B cell (primary cell): ENCODE data around the gene NBAS. TPM values are rescaled to one million over a fixed set of nuclear protein-coding genes. Genes with fewer than 3 reads are reported as not detected.

Experiments used
- ATAC-seq: fragments of 200-7000 bp; cut with Tn5 transposase; one replicate; pipeline ENCODE4 v1.10.0; 2021; ENCODE audit warnings: low read depth, mild to moderate bottlenecking, moderate number of reproducible peaks, moderate library complexity
- CTCF ChIA-PET: fragments of 350-600 bp; sonication (Branson Sonifier 250); formaldehyde crosslinking; loops from one replicate; lab custom pipeline; 2021; ENCODE audit warnings: antibody characterized with exemption, inconsistent platforms; lab: Charles Lee
- POLR2A ChIA-PET: fragments of 350-600 bp; sonication (Branson Sonifier 250); formaldehyde crosslinking; loops from one replicate; lab custom pipeline; 2021; ENCODE audit warnings: antibody characterized with exemption; lab: Charles Lee
- DNase-seq: peaks from one replicate; pipeline ENCODE4 v3.0.0; 2013
- H2AFZ ChIP-seq: 2 replicates; pipeline ENCODE4 v1.6.1; 2012; ENCODE audit warnings: mild to moderate bottlenecking, low read depth, low read length; ENCODE audit not compliant: insufficient read depth, poor library complexity, severe bottlenecking
- H3K27ac ChIP-seq, 2 donors: 1 replicate in 1 of 2; 2 replicates in 1 of 2; pipeline ENCODE4 v1.5.1; 2012 to 2013; ENCODE audit warnings: low read length in 2 of 2, mild to moderate bottlenecking in 2 of 2, moderate library complexity in 1 of 2
- H3K27me3 ChIP-seq, 4 experiments: fragments of 200-600 bp in 1 of 4; sonication (generic) in 1 of 4; replicated peaks in 1 of 4; 1 replicate in 2 of 4; 2 replicates in 2 of 4; pipeline versions ENCODE4 v1.6.1 to v1.7.0; 2013 to 2016; ENCODE audit warnings: low read length in 3 of 4, mild to moderate bottlenecking in 2 of 4, mixed read lengths in 1 of 4, moderate library complexity in 1 of 4; ENCODE audit not compliant: insufficient read depth in 4 of 4, control insufficient read depth in 3 of 4; ENCODE audit errors: control extremely low read depth in 1 of 4
- H3K36me3 ChIP-seq, 2 experiments: replicated peaks in 1 of 2; 1 replicate in 1 of 2; 2 replicates in 1 of 2; pipeline versions ENCODE4 v1.6.1 to v1.7.1; 2013; ENCODE audit warnings: low read length in 1 of 2; ENCODE audit not compliant: insufficient read depth in 2 of 2, control insufficient read depth in 1 of 2; ENCODE audit errors: control extremely low read depth in 1 of 2, extremely low read depth in 1 of 2
- H3K4me1 ChIP-seq, 2 donors: fragments of 200-600 bp in 1 of 2; sonication (generic) in 1 of 2; 1 replicate in 1 of 2; 2 replicates in 1 of 2; pipeline versions ENCODE4 v1.5.1 to v1.6.1; 2013 to 2017; ENCODE audit warnings: low read length in 2 of 2; ENCODE audit not compliant: control insufficient read depth in 2 of 2, insufficient read depth in 2 of 2
- H3K4me2 ChIP-seq: replicated peaks from 2 replicates; pipeline ENCODE3; 2012; ENCODE audit warnings: mild to moderate bottlenecking, low read depth, low read length; ENCODE audit not compliant: poor library complexity, severe bottlenecking
- H3K4me3 ChIP-seq, 5 experiments: fragments of 200-600 bp in 1 of 5; sonication (generic) in 1 of 5; 1 replicate in 3 of 5; 2 replicates in 2 of 5; pipeline versions ENCODE4 v1.5.1 to v1.7.0; 2011 to 2016; ENCODE audit warnings: low read length in 4 of 5, mild to moderate bottlenecking in 4 of 5, low read depth in 2 of 5, control low read depth in 1 of 5, moderate library complexity in 1 of 5; ENCODE audit not compliant: insufficient read depth in 1 of 5; ENCODE audit errors: control extremely low read depth in 1 of 5, extremely low read depth in 1 of 5
- H3K79me2 ChIP-seq: fragments of 200-600 bp; sonication (generic); one replicate; pipeline ENCODE4 v1.6.0; 2016; ENCODE audit warnings: low read length; ENCODE audit not compliant: control insufficient read depth, insufficient read depth
- H3K9ac ChIP-seq: fragments of 200-600 bp; sonication (generic); 2 replicates; pipeline ENCODE4 v1.6.1; 2017; ENCODE audit warnings: mild to moderate bottlenecking, low read length, moderate library complexity
- H3K9me3 ChIP-seq, 3 donors: one replicate each; pipeline versions ENCODE4 v1.6.1 to v1.7.1; 2013; ENCODE audit warnings: low read length in 2 of 3; ENCODE audit not compliant: control insufficient read depth in 2 of 3, insufficient read depth in 1 of 3; ENCODE audit errors: control extremely low read depth in 1 of 3
- H4K20me1 ChIP-seq: 2 replicates; pipeline ENCODE4 v1.6.0; 2012; ENCODE audit warnings: mild to moderate bottlenecking, low read length; ENCODE audit not compliant: insufficient read depth, control insufficient read depth, poor library complexity, severe bottlenecking
- H3K27ac Mint-ChIP-seq: one replicate; pipeline ENCODE4 v1.8.0; 2021; ENCODE audit warnings: mixed read lengths
- H3K27me3 Mint-ChIP-seq: one replicate; pipeline ENCODE4 v1.8.0; 2021; ENCODE audit warnings: mixed read lengths
- H3K4me1 Mint-ChIP-seq: one replicate; pipeline ENCODE4 v1.8.0; 2021; ENCODE audit warnings: mixed read lengths
- H3K4me3 Mint-ChIP-seq: one replicate; pipeline ENCODE4 v1.8.0; 2021; ENCODE audit warnings: mixed read lengths
- H3K9me3 Mint-ChIP-seq: one replicate; pipeline ENCODE4 v1.8.0; 2022; ENCODE audit warnings: mixed read lengths; ENCODE audit not compliant: insufficient read depth
- EZH2 ChIP-seq: IDR thresholded peaks from 2 replicates; pipeline ENCODE4 v1.6.1; 2012; ENCODE audit warnings: borderline replicate concordance, low read depth, mild to moderate bottlenecking, moderate library complexity, low read length; ENCODE audit not compliant: insufficient read depth, poor library complexity, severe bottlenecking
- WGBS: methylation state at CpG from one replicate; pipeline ENCODE4 v1.1.5; 2013; ENCODE audit warnings: missing lambda C conversion rate; ENCODE audit not compliant: insufficient coverage; 5-methylcytosine and 5-hydroxymethylcytosine counted together
- intact Hi-C: fragments of 100-400 bp; cut with micrococcal nuclease; formaldehyde crosslinking; loops from one replicate; pipeline ENCODE4 v1.10.0; 2022
- polyA plus RNA-seq: library from polyadenylated mRNA; depleted of rRNA; stranded (reverse); fragments of >200 nt; gene quantifications from 2 replicates; pipeline ENCODE4 v1.2.3, GENCODE V29; 2012
- total RNA-seq, 2 donors: library from RNA; stranded (reverse); fragments of 120-200 nt in 1 of 2; gene quantifications; 1 replicate in 1 of 2; 2 replicates in 1 of 2; pipeline versions ENCODE4 v1.2.3 to v1.2.4, GENCODE V29; 2013 to 2022
- TF ChIP-seq, protein P1 (sequence below): fragments of 200-600 bp; IDR thresholded peaks from one replicate; pipeline ENCODE4 v1.8.0; 2022; ENCODE audit warnings: antibody characterized with exemption, mild to moderate bottlenecking

The NBAS gene
- total and polyA plus RNA-seq, 2 donors (not counting 1 experiment from before 2014, with no cell fraction given) = 10.6 to 37.3 TPM

DNA sequence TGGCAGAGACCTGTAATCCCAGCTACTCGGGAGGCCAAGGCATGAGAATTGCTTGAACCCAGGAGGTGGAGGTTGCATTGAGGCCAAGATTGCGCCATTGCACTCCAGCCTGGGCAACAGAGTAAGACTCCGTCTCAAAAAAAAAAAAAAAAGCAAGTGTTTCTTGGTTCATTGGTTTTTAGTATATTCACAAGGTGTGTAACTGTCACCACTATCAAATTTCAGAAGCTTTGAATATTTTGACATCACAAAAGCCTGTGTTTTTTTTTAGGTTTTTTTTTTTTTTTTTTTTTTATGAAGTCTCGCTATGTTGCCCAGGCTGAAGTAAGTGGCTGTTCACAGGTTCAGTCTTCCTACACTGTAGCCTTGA is 47.2 kb upstream of the NBAS start:
- H4K20me1 ChIP-seq = no peaks in the 10 kb centered on the region
- no peaks in the 10 kb centered on the region for H3K9me3 Mint-ChIP-seq
- POLR2A ChIA-PET = no interaction called here
- H3K4me1 ChIP-seq = no peaks in the 10 kb centered on the region
- H3K27ac Mint-ChIP-seq = no peak overlapping the region
- H3K27ac ChIP-seq = no peak overlapping the region
- peaks cover 10 to 75% of the 10 kb centered on the region in 2 experiments for H3K36me3 ChIP-seq
- 80% methylated on average over 1 of the region's 4 CpGs for WGBS
- no peaks in the 10 kb centered on the region for H3K27me3 ChIP-seq
- no peak overlapping the region for H2AFZ ChIP-seq
- DNase-seq (no peak), ATAC-seq (no peak)
- TF ChIP-seq, protein P1, sequence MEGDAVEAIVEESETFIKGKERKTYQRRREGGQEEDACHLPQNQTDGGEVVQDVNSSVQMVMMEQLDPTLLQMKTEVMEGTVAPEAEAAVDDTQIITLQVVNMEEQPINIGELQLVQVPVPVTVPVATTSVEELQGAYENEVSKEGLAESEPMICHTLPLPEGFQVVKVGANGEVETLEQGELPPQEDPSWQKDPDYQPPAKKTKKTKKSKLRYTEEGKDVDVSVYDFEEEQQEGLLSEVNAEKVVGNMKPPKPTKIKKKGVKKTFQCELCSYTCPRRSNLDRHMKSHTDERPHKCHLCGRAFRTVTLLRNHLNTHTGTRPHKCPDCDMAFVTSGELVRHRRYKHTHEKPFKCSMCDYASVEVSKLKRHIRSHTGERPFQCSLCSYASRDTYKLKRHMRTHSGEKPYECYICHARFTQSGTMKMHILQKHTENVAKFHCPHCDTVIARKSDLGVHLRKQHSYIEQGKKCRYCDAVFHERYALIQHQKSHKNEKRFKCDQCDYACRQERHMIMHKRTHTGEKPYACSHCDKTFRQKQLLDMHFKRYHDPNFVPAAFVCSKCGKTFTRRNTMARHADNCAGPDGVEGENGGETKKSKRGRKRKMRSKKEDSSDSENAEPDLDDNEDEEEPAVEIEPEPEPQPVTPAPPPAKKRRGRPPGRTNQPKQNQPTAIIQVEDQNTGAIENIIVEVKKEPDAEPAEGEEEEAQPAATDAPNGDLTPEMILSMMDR = no peak
- no peak for TF ChIP-seq EZH2
- CTCF ChIA-PET = no interaction called here
- H3K4me1 Mint-ChIP-seq = no peaks in the 10 kb centered on the region
- H3K27me3 Mint-ChIP-seq = no peaks in the 10 kb centered on the region
- H3K79me2 ChIP-seq = no peaks in the 10 kb centered on the region
- H3K9me3 ChIP-seq = no peaks in the 10 kb centered on the region
- H3K4me2 ChIP-seq = no peak overlapping the region
- no peak overlapping the region for H3K9ac ChIP-seq
- H3K4me3 ChIP-seq = no peak overlapping the region
- intact Hi-C loops = no loop called here
- H3K4me3 Mint-ChIP-seq = no peak overlapping the region

DNA sequence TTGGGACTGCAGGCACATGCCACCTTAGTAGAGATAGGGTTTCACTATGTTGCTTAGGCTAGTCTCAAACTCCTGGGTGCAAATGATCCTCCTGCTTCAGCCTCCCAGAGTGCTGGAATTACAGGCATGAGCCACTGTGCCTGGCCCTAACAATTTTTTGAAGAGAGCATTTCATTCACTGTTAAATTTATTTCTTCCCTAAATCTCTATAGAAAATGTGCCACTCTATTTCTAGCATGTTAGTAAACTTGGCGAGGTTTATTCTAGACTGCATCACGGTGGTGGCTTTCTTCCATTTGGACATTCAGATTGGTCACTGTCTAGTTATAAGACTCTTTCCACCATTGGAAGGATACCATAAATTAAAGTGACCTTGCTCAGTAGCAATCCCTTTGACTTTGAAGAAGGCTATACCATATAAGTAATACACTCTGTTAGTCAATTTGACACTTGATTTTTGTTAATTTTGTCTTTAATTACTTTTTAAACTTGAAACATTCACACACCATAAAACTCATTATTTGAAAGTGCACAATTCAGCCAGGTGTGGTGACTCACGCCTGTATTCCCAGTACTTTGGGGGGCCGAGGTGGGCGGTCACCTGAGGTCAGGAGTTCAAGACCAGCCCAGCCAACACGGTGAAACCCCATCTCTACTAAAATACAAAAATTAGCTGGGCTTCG is 46.7 kb upstream of the NBAS start:
- H3K27ac Mint-ChIP-seq = no peak overlapping the region
- Histone ChIP-seq H4K20me1 (no peaks in the 10 kb centered on the region), H3K9ac (no peak overlapping the region), H3K27ac (no peak overlapping the region), H3K4me2 (no peak overlapping the region), H3K36me3 (peaks cover 12 to 75% of the 10 kb centered on the region in 2 experiments), H2AFZ (no peak overlapping the region), H3K27me3 (no peaks in the 10 kb centered on the region), H3K9me3 (no peaks in the 10 kb centered on the region), H3K79me2 (no peaks in the 10 kb centered on the region), H3K4me1 (no peaks in the 10 kb centered on the region), H3K4me3 (no peak overlapping the region)
- H3K4me3 Mint-ChIP-seq = no peak overlapping the region
- no peaks in the 10 kb centered on the region for H3K27me3 Mint-ChIP-seq
- TF ChIP-seq, protein P1 = no peak
- no peak for TF ChIP-seq EZH2
- no peaks in the 10 kb centered on the region for H3K9me3 Mint-ChIP-seq
- no peak for ATAC-seq
- ChIA-PET CTCF (no interaction called here), POLR2A (no interaction called here)
- intact Hi-C loops = no loop called here
- DNase-seq = no peak
- H3K4me1 Mint-ChIP-seq = no peaks in the 10 kb centered on the region
- 97% methylated on average over 5 of the region's 7 CpGs for WGBS
